Stimulated activated CD8-positive, alpha-beta memory T cell treated with anti-CD3 and anti-CD28 coated beads, Interleukin-2, amount 100 ng/mL, for 48 hours (primary cell): Measurements from ENCODE around the gene FKBP1A.
A peak's percentile ranks its signal among the peaks of the same experiment; 100 is the strongest.

Source experiments
- DNase-seq, 2 donors: peaks; one replicate each; pipeline ENCODE4 v3.0.0-alpha.2; 2020; ENCODE audit warnings: low read depth in 2 of 2

FKBP1A gene

DNA sequence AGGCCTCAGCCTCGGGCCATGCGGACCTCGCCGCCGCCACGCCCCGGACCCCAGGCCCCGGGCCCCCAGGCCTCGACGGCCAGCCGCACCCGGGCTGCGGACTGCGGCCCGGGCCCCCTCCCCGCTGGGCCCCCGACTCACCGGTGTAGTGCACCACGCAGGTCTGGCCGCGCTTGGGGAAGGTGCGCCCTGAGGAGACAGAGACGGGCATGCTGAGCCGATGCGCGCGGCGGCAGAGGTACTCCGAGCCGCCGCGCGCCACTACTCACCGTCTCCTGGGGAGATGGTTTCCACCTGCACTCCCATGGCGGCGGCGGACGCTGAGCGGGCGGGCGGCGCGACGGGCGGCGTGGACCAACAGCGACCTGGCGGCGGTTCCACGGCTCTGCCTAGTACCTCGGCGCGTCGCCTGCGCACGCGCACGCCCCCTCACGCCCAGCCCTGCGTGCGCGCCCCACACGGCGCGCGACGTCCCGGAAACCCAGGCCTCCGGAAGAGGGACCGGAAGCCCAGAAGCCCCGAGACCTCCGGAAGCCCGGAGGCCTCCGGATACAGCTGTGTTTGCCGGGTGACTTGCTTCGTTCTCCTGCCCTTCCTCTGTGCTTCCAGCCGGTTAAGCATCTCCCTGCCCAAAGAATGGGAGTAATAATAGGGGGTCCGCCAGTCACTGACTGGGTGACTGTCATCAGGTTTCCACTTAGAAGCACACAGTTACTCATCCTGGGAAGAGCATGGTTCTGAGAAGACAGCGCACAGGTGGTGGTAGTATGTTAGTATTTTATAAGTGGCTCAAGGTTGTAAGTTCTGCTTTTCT, at the start of gene FKBP1A:
Gene FKBP1A (minus strand): TSS at position 362 of the 814 bp plus-strand sequence. CDS start 56 bp downstream, at position 306.
- DNase-seq = peak; percentile 83 to 86

DNA sequence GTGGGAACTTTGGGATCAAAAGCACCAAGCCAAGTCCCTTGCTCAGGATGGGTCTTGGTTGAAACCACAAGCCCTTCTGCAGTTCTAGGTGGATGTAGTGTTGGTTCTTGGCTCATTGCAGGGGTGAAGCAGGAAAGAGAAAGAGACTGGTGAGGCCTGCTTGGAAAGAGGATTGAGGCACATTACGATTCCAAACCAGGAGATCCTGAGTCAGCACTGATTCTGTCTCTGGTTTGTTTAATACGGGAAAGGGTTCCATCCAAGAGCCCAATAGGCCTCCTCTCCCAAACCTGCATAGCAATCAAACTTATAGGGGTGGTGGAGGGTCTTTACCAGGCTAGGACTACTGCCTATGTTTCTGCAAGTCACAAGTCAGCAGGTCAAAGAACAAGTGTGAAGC, 49.5 kb upstream of the FKBP1A start:
- no peak for DNase-seq

DNA sequence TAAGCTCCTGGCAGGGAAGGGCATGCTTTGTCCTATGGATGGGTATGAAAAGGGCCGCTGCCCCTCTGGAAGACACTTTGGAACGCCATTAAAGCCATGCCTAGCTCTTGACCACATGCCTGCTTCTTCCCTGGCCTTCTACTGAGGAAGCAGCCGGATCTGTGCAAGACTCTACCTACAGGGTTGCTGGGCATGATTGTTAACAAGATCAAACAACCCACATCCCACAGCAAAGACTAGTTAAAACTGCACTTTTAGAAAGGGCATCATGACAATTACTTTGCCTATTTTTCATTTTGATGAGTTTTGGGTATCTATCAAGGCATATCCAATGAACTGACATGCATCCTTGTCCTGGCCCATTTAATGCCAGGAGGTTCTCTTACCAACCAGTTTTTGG, 48.3 kb upstream of the FKBP1A start:
- no peak for DNase-seq

DNA sequence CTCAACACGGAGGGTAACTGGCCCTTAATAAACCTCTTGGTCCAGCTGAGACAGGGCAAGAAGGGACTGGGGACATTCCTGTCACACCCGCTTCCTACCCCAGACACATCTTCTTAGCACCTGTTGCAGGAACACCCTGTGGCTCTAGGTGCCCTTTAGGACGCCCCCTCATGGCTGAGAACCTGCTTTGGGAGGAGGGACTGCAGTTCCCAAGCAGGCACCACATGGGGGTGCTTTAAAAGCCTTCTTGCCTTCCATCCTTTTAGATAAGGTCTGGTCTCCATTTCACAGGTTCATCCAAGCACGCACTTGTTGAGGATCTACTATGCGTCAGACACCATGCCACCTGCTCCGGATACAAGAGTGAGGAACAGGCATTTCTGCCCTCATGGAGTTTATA, 47.2 kb upstream of the FKBP1A start:
- no peak for DNase-seq

DNA sequence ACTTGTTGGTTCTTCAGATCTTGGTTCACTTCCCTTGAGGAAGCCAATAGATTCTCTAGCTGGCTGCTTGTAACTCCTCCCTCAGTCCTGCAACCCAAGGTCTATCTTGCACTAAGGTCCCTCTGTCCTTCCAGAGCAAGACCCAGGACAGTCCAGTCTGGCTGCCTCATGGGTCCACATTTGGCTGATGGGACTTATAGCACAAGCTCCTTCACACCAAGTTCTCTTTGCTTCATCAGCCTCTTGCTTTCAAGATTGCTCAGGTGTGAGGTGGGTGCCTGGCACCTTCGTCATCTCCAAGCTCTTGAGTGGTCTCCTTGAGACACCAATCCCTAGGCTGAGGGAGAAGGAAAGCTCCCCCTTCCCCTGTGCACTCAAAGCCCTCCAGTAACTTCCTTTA, 45.5 kb upstream of the FKBP1A start:
- no peak for DNase-seq

DNA sequence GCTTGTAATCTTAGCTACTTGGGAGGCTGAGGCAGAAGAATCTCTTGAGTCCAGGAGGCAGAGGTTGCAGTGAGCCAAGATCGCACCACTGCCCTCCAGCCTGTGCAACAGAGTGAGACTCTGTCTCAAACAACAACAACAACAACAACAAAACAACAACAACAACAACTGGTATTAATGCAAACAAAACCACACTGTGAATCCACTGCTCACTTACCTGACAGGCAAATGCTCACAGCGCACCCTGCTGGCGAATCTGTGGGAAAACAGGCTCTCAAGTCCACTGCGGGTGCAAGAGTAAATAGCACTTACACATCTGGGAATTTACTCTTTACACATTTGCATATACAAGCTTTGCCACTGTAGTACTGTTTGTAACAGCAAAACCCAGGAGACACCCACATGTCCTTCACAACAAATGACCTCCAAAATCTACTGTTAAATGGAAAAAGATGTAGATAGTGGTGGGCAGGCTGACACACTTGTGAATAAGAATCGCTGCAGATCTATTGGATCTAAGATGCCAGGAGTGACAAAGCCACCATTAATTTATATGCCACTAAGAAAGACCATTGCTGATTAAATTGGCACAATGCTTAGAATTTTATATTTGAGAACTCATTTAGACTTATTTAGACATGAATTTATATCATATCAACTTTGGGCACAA, 44.5 kb upstream of the FKBP1A start:
- DNase-seq = peak; percentile 58 to 67

DNA sequence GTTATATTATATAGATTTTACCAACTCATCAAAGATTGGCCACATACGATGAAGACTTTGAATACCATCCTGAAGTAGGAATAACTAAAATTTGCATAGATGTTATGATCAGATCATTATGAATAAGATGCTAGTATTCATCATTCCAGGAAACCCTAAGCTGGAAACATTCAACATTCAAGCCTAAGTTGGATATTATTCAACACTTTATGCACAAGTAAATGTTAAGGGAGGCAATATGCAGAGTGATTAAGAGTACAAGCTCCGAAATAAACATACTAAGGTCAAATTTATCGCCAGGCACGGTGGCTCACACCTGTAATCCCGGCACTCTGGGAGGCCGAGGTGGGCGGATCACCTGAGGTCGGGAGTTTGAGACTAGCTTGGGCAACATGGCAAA, 43.4 kb upstream of the FKBP1A start:
- no peak for DNase-seq

DNA sequence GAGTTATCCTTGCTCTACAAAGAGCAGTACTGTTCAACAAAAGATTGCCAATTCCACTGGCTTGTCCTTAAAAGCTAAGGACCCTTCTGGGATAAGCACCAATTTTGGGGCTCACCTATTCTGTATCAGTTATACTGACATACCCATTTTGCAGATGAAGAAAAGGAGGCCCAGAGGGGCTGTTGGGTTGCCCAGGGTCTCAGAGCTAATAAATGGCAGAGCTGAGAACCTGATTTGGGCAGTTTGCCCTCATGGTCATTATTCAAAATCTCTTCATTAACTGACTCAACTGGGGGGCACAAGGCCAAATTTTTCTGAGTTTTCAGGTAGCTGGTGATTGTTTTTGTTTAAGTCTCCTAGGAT, 42.5 kb upstream of the FKBP1A start:
- DNase-seq = no peak

DNA sequence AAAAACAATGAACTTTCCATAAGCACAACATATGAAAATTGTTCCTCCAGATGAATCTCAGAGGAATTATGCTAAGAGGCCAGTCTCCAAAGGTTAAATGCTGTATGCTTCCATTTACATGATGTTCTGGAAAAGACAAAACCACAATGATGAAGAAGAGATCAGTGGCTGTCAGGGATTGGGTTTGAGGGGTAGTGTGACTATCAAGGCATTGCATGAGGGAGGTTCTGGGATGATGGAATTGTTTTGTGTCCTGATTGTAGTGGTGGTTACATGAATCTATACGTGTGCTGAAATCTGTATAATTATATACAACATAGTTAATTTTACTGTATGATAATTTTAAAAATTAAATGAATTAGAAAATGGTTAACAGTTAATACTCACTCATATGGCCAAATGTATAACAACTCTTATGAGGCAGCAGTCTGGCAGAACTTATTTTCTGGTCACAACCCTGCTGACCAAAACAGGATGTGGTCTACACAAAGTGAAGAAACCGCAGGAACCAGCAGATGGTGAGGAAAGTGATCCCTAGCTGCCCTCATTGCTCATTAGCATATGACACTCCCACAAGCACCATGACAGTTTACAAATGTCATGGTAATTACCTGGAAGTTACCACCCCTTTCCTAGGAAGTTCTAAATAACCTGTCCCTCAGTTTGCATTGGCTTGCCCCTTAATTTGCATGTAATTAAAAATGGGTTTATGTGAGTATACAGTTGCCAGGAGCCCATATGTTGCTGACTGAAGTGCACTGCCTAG, 41.9 kb upstream of the FKBP1A start:
- DNase-seq = peak in 1 of 2 donors; percentile 42

DNA sequence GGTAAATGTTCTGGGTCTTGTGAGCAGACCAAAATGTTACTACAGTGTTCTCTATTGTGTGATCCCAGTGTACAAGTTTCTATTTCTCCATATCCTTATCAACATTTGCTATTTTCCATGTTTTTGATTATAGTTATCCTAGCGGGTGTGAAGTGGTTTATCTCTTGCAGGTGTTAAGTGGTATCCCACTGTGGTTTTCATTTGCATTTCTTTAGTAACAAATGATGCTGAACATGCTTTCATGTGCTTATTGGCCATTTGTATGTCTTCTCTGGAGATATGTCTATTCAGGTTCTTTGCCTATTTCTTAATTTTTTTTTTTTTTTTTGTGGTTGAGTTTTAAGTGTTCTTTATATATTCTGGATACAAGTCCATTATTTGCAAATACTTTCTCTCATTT, 38.3 kb upstream of the FKBP1A start:
- no peak for DNase-seq

DNA sequence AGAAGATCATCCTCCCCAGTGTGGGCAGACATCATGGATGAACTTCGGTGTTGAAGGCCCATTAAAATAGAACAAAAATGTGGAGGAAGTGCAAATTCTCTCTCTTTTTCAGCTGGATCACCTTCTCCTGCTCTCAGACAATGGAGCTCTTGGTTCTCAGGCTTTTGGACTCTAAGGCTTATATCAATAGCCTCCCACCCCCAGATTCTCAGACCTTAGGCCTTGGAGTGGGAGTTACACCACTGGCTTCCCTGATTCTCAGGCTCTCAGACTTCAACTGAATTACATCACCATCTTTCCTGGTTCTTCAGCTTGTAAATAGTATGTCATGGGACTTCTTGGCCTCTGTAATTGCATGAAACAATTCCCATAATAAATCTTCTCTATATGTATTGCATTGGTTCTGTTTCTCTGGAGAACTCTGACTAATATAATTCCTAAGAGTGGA, 37.2 kb upstream of the FKBP1A start:
- no peak for DNase-seq

DNA sequence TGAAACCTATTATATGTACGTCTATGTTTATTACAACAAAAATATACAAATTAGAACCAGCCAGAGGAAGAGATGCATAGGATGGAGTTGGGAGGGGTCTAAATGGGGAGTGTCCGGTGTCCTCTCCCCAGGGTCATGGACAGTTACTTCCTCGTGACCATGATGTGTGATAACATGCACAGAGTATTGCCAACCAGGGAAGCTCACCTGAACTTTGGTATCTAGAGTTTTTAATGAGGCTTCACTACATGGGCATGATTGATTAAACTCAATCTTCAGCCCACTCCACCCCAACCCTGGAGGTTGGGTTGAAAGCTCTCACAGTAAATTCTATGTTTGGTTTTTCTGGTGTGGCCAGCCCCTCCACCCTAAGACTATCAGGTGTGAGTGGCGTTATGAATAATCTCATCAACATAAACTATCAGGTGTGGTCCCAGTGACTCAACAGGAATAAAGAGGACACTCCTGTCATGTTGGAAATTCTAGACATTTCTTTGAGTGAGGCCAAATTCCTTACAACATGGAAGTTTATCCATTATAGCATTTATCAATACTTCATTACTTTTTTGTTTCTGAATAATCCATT, 36.4 kb upstream of the FKBP1A start:
- no peak for DNase-seq

DNA sequence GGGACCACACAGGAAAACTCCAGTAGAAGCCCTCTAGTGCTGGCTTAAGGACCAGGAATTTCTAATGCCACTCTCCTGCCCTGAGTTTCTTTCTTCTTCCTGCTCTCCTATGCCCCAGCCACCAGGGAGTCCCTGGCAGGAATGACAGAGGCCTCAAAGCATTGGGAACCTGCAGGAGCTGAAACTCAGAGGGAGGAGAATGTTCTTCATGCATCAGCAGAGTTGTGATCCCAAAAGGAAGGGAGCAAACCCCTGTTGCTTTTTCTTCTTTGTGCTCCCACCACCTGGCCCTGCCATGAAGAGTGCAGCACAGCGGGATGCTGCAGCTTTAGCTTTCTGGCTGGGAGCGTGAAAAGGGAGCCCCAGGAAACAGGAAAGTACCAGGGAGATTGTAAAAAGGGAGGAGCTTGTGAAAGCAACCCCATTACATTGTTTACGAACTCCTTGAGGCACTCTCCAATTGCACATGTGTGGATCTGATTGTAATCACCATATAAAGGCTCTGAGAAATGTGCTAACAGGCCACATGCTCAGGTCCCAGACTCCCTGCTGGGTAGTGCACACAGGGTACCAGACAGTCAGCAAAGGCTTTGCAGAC, 34.7 kb upstream of the FKBP1A start:
- DNase-seq = no peak

DNA sequence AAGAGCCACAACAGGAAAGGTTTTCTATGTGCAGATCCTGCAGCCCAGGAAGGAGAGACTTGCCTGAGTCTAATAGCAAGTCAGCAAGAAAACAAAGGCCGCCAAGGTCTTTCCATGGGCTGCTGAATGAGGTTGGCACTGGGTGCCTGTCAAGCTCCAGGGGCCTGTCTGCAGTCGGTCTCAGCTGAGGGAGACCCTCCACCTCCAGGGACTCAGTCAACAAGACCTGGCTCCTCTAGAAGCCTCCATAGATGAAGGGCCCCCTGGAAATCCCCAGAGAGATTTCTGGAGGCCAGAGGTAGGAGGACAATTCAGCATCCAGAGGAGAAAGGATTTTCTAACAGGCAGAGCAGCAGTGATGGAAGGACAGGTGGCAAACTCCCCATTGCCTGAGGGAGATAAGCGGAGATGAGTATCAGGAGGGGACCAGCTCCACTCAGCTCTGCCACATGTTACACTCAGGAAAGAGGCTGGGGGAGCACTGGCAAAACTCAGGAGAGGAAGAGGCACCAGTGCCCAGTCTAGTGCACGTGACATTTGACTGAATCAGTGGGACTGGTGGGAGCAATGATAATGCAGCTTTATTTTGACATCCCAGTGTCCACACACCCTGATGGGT, 33.5 kb upstream of the FKBP1A start:
- DNase-seq = no peak

DNA sequence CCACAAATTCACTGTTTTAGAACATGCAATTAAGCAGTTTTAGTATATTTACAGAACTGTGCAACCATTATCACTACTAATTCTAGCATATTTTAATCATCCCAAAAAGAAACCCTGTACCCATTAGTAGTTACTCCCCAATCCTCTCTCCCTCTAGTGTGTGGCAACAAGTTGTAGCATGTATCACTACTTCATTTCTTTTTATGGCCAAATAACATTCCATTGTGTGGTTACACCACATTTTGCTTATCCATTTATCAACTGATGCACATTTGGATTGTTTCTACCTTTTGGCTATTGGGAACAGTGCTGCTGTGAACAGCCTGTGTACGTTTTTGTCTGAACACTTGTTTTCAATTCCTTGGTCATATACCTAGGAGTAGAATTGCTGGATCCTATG, 31.5 kb upstream of the FKBP1A start:
- no peak for DNase-seq

DNA sequence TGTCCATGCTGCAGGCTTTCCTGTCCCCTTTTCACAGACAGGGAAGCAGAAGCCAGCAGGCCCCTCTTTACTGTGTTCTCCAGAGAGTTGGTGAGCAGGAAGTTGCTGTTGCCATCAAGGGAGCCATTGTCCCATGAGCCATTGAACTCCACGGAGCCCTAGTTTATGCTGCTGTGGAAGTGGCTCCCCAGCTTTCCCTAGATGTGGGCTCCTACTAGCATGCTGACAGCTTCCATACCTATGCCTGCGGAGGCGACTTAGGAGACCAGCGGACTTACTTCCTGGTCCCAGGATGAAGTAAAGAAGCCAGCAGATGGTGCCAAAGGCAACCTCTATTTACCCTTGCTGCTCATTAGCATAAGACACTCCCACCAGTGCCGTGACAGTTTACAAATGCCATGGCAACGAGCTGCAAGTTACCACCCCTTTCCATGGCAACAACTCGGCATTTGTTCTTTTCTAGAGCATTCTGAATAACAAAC, 30.8 kb upstream of the FKBP1A start:
- DNase-seq = no peak

DNA sequence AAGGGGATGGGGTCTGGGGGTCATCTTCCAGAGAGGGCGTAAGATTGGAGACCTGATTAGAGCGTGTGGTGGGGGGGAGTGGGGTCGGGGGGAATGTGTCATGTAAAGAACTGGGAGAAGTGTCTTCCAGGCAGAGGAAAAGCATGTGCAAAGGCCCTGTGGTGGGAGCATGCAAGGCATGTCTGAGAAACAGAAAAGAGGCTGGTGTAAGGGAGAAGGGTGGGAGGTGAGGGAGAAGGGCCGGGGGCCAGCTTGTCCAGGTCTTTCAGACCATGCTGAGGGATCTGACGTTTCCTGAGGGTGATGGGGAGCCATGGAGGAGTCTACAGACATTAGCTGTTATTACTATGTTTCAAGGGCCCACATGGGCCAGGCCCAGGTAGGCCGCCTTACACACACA, 30.4 kb upstream of the FKBP1A start:
- no peak for DNase-seq

DNA sequence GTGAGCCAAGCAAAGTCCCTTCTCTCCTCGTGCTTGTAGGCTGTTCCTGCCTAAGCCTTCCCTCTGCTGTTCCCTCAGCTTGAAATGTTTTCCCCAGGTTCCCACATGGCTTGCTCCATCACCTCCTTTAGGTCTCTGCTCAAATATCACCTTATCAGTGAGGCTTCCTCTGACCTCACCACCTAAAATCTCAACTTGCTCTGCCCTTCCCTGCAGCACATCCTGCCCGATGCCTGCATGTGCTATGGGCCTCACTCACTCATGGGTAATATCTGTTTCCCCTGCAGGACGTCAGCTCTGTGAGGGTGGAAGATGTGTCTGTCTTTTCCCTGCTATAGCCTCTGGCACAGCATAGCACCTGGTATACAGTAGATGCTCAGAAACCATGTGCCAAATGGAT, 29.9 kb upstream of the FKBP1A start:
- DNase-seq = no peak

DNA sequence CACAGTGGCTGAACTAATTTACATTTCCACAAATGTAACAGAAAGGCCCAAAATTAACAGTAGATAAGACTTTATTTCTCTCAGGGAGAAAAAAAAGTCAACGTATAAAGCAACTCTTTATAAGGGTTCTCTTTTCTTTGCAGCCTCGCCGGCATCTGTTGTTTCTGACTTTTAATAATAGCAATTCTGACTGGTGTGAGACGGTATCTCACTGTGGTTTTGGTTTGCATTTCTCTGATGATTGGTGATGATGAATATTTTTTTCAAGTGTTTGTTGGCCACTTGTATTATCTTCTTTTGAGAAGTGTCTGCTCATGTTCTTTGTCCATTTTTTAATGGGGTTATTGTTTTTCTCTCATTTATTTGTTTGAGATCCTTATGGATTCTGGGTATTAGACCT, 27.2 kb upstream of the FKBP1A start:
- DNase-seq = no peak

DNA sequence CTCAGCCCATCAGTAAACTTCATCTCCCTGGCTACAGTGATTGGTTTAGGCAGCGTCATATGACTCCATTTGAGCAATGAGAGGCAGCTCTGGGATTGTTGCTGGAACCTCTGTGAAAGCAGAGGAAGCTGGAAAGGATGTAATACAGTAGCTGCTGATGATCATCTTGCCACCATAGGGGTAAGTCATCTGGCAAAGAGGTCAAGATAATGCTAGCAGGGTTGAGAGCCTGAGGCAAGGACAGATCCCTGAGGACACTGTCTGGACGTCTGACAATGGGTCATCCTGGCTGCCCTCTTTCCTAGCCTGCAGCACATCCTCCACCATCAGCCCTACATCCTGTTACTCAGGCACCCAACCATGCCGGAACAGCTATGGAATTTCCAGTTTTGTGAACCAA, 25.5 kb upstream of the FKBP1A start:
- no peak for DNase-seq

DNA sequence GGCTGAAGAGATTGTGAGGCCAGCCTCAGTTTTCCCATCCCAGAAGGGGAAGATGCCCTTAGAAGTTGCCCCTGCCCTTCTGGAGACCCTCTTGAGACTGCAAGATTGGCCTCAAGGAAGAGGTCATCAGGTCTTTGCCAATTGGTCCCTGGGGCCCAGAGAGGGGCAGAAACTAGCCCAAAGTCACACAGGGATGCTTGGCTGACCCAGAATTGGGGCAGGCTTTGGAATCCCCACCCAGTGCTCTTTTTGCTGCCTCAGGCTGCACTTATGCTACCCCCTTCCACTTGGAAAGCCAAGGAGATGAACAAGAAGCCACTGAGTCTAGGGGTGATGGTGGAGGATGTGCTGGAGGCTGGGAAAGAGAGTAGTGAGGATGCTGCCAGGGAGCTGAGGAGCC, 24.9 kb upstream of the FKBP1A start:
- DNase-seq = no peak
